GM12878 (cell line): ENCODE measurements around the gene SLC25A13. TPM values are rescaled to one million over a fixed set of nuclear protein-coding genes. Genes with fewer than 3 reads are reported as not detected.

Experiments
- ATAC-seq: fragments of 200-7000 bp; cut with Tn5 transposase; 3 replicates; pipeline ENCODE4 v1.9.1; 2020; ENCODE audit warnings: mild to moderate bottlenecking, moderate library complexity
- BruUV-seq: library from RNA; stranded (reverse); fragments of 400-500 nt; replicated peaks from 2 replicates; lab custom pipeline; 2021; lab: Mats Ljungman, UMichigan
- CTCF ChIA-PET: fragments of 300-600 bp; sonication (Branson Sonifier 250); formaldehyde crosslinking; extraction: SDS; loops from one replicate; lab custom pipeline; 2021; ENCODE audit warnings: inconsistent platforms; lab: Yijun Ruan, JAX
- POLR2A ChIA-PET: fragments of 350-600 bp; formaldehyde crosslinking; extraction: SDS; loops from one replicate; lab custom pipeline; 2021; ENCODE audit warnings: inconsistent platforms; lab: Charles Lee
- RAD21 ChIA-PET: fragments of 300-600 bp; sonication (Branson Sonifier 250); formaldehyde crosslinking; loops from one replicate; lab custom pipeline; 2023; ENCODE audit warnings: antibody characterized with exemption; ENCODE audit not compliant: unreplicated experiment; lab: Charles Lee
- SMC1A ChIA-PET: fragments of 300-600 bp; sonication (Branson Sonifier 250); formaldehyde crosslinking; loops from one replicate; lab custom pipeline; 2023; ENCODE audit not compliant: unreplicated experiment, uncharacterized antibody; lab: Charles Lee
- DNase-seq: peaks from one replicate; pipeline ENCODE4 v3.0.0-alpha.2; 2011; ENCODE audit warnings: low read depth, low spot score
- FAIRE-seq: peaks from 3 replicates; lab custom pipeline; 2011; peaks lifted over from hg19 to GRCh38; lab: Jason Lieb, UNC
- H2AFZ ChIP-seq: 2 replicates; pipeline ENCODE4 v1.6.0; 2011; ENCODE audit warnings: low read depth, low read length, control low read depth; ENCODE audit not compliant: control insufficient read depth
- H3K27ac ChIP-seq: 2 replicates; pipeline ENCODE4 v1.5.1; 2011; ENCODE audit warnings: control low read depth; ENCODE audit not compliant: control insufficient read depth, insufficient read depth
- H3K27me3 ChIP-seq, 2 experiments: replicated peaks in 1 of 2; 2 replicates each; pipeline versions ENCODE4 v1.6.0 to v1.6.1; 2011; ENCODE audit warnings: low read length in 1 of 2; ENCODE audit not compliant: control insufficient read depth in 2 of 2, insufficient read depth in 2 of 2
- H3K36me3 ChIP-seq, 2 experiments: 2 replicates each; pipeline ENCODE4 v1.5.1; 2011; ENCODE audit warnings: low read length in 1 of 2; ENCODE audit not compliant: control insufficient read depth in 2 of 2, insufficient read depth in 2 of 2
- H3K4me1 ChIP-seq: 2 replicates; pipeline ENCODE4 v1.6.1; 2011; ENCODE audit warnings: mild to moderate bottlenecking, low read length, moderate library complexity, mixed read lengths; ENCODE audit not compliant: control insufficient read depth, insufficient read depth
- H3K4me2 ChIP-seq: 2 replicates; pipeline ENCODE4 v1.6.0; 2011; ENCODE audit warnings: control low read depth; ENCODE audit not compliant: control insufficient read depth, insufficient read depth
- H3K4me3 ChIP-seq: fragments of 200-600 bp; sonication (generic); 2 replicates; pipeline ENCODE4 v1.5.1; 2016
- H3K79me2 ChIP-seq: 2 replicates; pipeline ENCODE4 v1.6.0; 2011; ENCODE audit warnings: low read length; ENCODE audit not compliant: control insufficient read depth, insufficient read depth
- H3K9ac ChIP-seq: 2 replicates; pipeline ENCODE4 v1.8.0; 2011; ENCODE audit warnings: low read length, control low read depth, mixed read lengths; ENCODE audit not compliant: control insufficient read depth, insufficient read depth
- H3K9me3 ChIP-seq: replicated peaks from 3 replicates; pipeline ENCODE4 v1.5.1; 2011; ENCODE audit warnings: mild to moderate bottlenecking, low read length; ENCODE audit not compliant: control insufficient read depth, insufficient read depth
- H4K20me1 ChIP-seq: 2 replicates; pipeline ENCODE4 v1.6.0; 2011; ENCODE audit not compliant: control insufficient read depth, insufficient read depth
- BCL3 ChIP-seq: IDR thresholded peaks from 2 replicates; pipeline ENCODE4 v1.6.1; 2011; ENCODE audit warnings: borderline replicate concordance, low read depth, mild to moderate bottlenecking, moderate library complexity, low read length; ENCODE audit not compliant: insufficient read depth, poor library complexity, severe bottlenecking
- IRF3 ChIP-seq: fragments of 450-650 bp; IDR thresholded peaks from 2 replicates; pipeline ENCODE4 v1.6.1; 2014; ENCODE audit warnings: mild to moderate bottlenecking
- KAT2A ChIP-seq: conservative IDR thresholded peaks from 2 replicates; pipeline ENCODE4 v1.6.1; 2011; ENCODE audit warnings: low read depth, low read length; ENCODE audit not compliant: control insufficient read depth
- MAX ChIP-seq: IDR thresholded peaks from 2 replicates; pipeline ENCODE4 v1.6.1; 2012; ENCODE audit warnings: low read depth, low read length, improper control_type of control experiment
- RFX5 ChIP-seq: IDR thresholded peaks from 2 replicates; pipeline ENCODE4 v1.6.1; 2011; ENCODE audit warnings: low read depth, low read length, improper control_type of control experiment
- SMAD5 ChIP-seq: IDR thresholded peaks from 2 replicates; pipeline ENCODE4 v1.6.1; 2016; ENCODE audit warnings: antibody characterized with exemption, low read depth
- STAT3 ChIP-seq: IDR thresholded peaks from 2 replicates; pipeline ENCODE4 v1.6.1; 2011; ENCODE audit warnings: low read depth, low read length, improper control_type of control experiment
- WGBS: methylation state at CpG from one replicate; pipeline ENCODE4 v1.1.6; 2016; ENCODE audit warnings: low lambda C conversion rate; ENCODE audit not compliant: insufficient replicate concordance, insufficient coverage; ENCODE audit errors: missing lambda C conversion rate; 5-methylcytosine and 5-hydroxymethylcytosine counted together
- in situ Hi-C: fragments of 300-500 bp; cut with MboI; formaldehyde crosslinking; loops from 9 replicates; pipeline ENCODE4 v1.14.3; 2018; ENCODE audit warnings: mixed read lengths
- intact Hi-C: fragments of 100-400 bp; cut with micrococcal nuclease; formaldehyde crosslinking; loops from one replicate; pipeline ENCODE4 v1.14.2; 2022; ENCODE audit not compliant: unreplicated experiment
- polyA plus RNA-seq, 11 experiments: library from polyadenylated mRNA; depleted of rRNA in 4 of 11; unstranded in 6 of 11; stranded (reverse) in 5 of 11; fragments of >200 nt; fragmentation: Nextera tagmentation in 4 of 11; fragmentation: Illumina TruSeq in 1 of 11; extraction: Ambion mirVana in 4 of 11; extraction: Trizol in 1 of 11; gene quantifications; 1 replicate in 1 of 11; 2 replicates in 10 of 11; pipeline versions ENCODE4 v1.2.1 to v1.2.3, GENCODE V29; 2011 to 2016; ENCODE audit warnings: inconsistent platforms in 2 of 11, missing spikeins in 2 of 11, low read depth in 1 of 11
- total RNA-seq, 4 experiments: library from RNA; depleted of rRNA in 3 of 4; stranded (reverse); fragments of >200 nt in 3 of 4; fragmentation: Illumina TruSeq in 1 of 4; extraction: Trizol in 1 of 4; gene quantifications; 2 replicates each; pipeline versions ENCODE4 v1.2.1 to v1.2.3, GENCODE V29; 2013 to 2021

SLC25A13 gene
- total and polyA plus RNA-seq, 10 of the 15 experiments (the other 5 are each of a cell fraction or from before 2014, with no cell fraction given): 7.0 to 24.7 (median 18.6) TPM

- 100% methylated on average over 2 of the region's 2 CpGs for WGBS
- ATAC-seq (no peak), DNase-seq (no peak), FAIRE-seq (no peak)
- BruUV-seq: no TSS peak
- in situ Hi-C loops: no loop called here
- Histone ChIP-seq H3K4me1 (no peaks in the 10 kb centered on the region), H3K9me3 (no peaks in the 10 kb centered on the region), H3K27me3 (no peaks in the 10 kb centered on the region), H3K9ac (no peak overlapping the region), H3K4me3 (no peak overlapping the region), H2AFZ (no peak overlapping the region), H3K4me2 (no peak overlapping the region), H3K27ac (no peak overlapping the region), H3K79me2 (no peaks in the 10 kb centered on the region), H3K36me3 (no peaks in the 10 kb centered on the region), H4K20me1 (no peaks in the 10 kb centered on the region)
- ChIA-PET SMC1A (no interaction called here), CTCF (no interaction called here), POLR2A (no interaction called here), RAD21 (no interaction called here)
- intact Hi-C loops: no loop called here
- no peak for TF ChIP-seq STAT3
- no peak for TF ChIP-seq BCL3
- TF ChIP-seq IRF3: no peak
- no peak for TF ChIP-seq SMAD5
- TF ChIP-seq MAX: no peak
- no peak for TF ChIP-seq KAT2A
- TF ChIP-seq RFX5: no peak
These were observed 68.5 kb downstream of the SLC25A13 start for GRCh38 chr7:96253441-96253840.
